ENCODE measurements around the gene DNHD1.
A peak's percentile ranks its signal among the peaks of the same experiment; 100 is the strongest.

Gene DNHD1

GRCh38 chr11:6531267-6531752, 34.2 kb downstream of the DNHD1 start:
- DNase-seq: peak; percentile 22

DNA sequence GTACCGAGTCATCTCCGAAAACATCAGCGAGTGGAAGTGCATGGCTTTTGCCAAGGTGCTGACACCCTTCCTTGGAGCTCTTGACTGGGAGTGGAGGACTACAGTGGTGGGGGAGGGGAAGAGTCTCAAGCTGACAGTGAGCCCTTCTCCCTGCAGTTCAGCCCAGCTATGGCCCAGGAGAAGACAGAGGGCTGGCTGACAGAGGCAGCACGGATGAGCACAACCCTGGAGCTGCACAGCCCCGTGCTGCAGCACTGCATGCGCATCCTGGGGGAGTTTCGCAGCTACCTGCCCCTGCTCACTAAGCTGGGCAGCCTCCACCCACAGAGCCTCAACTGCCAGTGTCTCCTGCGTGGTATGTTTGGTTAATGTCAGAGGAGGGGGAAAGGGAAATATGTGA, 41.4 kb downstream of the DNHD1 start:
- DNase-seq: no peak

- DNase-seq: no peak
Observed at GRCh38 chr11:6538945-6539344, 41.9 kb downstream of the DNHD1 start.

- DNase-seq: no peak
Observed at GRCh38 chr11:6539748-6540268, 42.7 kb downstream of the DNHD1 start.

DNA sequence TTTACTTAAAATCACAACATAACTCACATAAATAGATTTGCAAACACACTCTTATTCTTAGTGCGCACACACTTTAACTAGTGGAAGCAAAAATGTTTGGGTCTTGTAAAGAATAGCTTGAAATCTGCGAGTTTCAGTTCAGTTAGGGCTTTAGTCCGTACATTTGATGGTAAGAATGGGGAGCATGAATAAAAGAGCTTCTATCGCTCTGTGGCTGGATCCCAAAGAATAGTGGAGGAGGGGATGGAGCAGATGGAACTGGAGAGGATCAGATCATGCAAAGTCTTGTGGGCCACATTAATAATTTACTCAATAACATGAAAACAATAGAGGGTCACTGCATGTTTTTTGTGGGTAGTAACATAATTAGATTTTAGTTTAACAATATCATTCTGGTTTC, 44.3 kb downstream of the DNHD1 start:
- no peak for DNase-seq

GRCh38 chr11:6542727-6543126, 45.6 kb downstream of the DNHD1 start:
- no peak for DNase-seq

GRCh38 chr11:6544921-6545850, 48.1 kb downstream of the DNHD1 start:
- no peak for DNase-seq

DNA sequence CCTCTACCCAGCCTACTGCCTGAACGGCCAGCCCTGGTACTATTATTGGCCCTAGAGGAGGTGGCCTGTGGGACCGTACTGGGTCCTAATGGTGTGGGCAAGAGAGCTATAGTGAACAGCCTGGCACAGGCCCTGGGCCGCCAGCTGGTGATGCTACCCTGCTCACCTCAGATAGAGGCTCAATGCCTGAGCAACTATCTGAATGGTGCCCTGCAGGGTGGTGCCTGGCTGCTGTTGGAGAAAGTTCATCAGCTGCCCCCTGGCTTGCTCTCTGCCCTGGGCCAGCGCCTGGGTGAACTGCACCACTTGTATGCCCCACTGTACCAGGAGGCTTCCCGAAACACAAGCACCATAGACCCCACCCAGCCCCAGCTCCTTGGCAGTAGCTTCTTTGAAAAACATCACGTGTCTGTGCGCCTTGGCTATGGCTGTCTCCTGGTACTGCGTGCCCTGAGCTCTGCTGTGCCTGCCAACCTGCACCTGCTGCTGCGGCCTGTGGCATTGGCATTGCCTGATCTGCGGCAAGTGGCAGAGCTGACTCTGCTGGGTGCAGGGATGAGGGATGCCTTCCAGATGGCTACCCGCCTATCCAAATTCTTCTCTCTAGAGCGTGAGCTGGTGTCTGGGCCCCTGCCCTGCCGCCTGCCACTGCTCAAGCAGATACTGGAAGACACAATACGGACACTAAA, 49.0 kb downstream of the DNHD1 start:
- DNase-seq: no peak

GRCh38 chr11:6546735-6547134, 49.7 kb downstream of the DNHD1 start:
- DNase-seq: no peak

DNA sequence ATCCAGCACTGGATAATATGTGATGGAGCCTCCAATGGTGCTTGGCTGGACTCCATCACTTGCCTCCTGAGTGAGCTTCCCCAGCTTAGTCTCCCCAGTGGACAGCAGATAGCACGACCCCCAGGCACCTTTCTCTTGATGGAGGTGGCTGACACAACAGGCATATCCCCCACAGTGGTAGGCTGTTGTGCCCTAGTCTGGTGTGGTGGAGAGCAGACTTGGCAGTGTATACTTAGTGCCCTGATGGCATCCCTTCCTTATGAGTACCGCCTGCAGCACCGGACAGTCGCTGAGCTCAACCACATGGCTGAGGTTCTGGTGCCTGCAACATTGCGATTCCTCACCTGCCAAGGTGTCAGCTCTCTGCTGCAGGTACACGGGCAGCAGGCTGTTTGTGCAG, 50.1 kb downstream of the DNHD1 start:
- DNase-seq: no peak

- no peak for DNase-seq
Observed at GRCh38 chr11:6548121-6548520, 51.0 kb downstream of the DNHD1 start.

GRCh38 chr11:6548641-6549040, 51.6 kb downstream of the DNHD1 start:
- DNase-seq: no peak

- no peak for DNase-seq
Observed at GRCh38 chr11:6553634-6554033, 56.6 kb downstream of the DNHD1 start.

DNA sequence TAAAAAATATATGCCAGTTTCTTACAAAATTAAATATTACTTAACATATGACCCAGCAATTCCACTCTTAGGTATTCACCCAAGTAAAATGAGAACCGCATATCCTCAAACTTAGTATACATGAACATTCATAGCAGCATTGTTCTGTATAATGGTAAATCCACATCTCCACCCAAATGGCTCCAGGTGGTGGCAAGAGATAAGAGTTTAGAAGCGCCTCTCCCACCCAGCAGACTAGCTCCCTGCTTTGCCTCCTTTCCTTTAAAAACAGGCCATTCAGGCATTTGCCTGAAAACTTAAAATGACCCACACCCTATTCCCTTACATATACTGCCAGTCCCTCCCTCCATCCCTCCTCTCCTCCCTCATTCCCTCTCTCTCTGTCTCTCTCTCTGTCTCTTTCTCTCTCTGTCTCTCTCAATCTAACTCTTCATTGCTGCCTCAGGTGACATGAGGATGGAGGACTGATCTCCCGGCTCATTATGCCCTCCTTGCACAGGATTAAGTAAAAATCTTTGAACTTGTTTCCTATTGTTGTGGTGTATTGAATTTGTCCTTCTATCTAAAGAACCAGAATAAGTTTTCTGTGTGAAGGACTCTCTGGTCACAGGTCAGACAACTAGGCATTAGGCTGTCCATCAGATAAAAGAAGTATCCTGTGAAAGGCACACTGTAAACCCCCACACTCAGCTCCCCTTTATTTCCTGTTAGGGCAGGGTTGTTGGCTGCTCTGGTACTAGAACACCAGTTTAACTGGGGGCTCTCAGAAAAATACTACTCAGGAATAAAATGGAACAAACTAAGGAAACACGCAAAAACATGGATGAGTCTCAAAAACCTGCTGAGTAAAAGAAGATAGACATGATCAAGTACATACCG, 58.0 kb downstream of the DNHD1 start:
- no peak for DNase-seq

- DNase-seq: no peak
Observed at GRCh38 chr11:6556139-6556949, 59.3 kb downstream of the DNHD1 start.

- DNase-seq: no peak
Observed at GRCh38 chr11:6557063-6557462, 60.0 kb downstream of the DNHD1 start.

- DNase-seq: no peak
Observed at GRCh38 chr11:6557761-6558674, 60.9 kb downstream of the DNHD1 start.

DNA sequence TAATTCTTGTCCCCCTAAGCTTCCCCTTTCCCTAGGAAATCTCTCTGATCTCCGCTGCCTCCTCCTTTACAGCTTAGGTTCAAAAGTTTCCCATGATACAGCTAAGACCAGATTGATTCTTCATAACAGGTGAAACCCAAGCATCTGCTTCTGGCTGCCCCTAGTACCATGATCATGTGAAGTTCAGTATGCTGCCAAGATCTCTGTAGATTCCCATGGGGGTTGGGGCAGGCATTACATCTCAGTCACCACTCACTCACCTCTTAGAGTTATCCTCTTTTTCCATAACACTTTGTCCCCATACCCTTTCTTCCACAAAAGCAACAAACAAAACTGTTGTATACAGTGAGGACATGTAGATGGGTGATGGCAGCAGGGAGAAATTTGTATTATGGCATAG, 62.3 kb downstream of the DNHD1 start:
- DNase-seq: no peak

DNA sequence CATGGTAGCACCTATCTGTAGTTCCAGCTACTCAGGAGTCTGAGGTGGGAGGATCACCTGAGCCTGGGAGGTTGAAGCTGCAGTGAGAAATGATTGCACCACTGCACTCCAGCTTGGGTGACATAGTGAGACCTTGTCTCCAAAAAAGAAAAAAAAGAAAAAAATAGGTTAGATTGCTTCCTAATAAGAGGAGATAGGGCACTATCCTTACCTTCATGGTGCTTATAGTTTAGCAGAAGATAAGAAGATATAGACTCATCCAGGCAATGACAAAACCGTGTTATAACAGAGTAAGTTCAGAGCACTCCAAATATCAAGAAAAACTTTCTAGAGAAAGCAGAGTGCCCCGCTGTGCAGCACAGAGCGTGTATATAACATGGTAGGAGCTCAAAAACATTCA, 64.2 kb downstream of the DNHD1 start:
- DNase-seq: no peak

- no peak for DNase-seq
Observed at GRCh38 chr11:6563121-6563619, 66.1 kb downstream of the DNHD1 start.

DNA sequence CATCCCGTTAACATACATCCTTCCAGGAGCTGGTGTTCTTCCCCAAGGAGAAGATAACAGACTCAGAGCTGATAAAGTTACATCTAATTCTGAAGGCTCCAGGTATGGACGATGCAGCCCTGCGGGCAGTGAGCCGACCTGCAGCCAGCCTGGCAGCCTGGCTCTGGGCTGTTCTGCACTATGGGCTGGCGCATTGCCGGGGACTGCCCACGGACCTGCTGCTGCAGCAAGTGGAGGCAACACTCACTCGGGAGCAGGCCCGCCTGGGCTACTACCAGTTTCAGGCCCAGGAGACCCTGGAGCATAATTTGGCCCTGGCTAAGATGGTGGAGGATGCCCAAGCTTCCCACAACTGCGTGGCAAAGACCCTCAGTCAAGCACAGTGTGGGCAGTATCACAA, 66.6 kb downstream of the DNHD1 start:
- no peak for DNase-seq
